ENCODE measurements around the gene TK2.
A peak's percentile ranks its signal among the peaks of the same experiment; 100 is the strongest.

The TK2 gene

GRCh38 chr16:66580605-66581209 is 30.8 kb upstream of the TK2 start:
- TF ChIP-seq, protein P1, sequence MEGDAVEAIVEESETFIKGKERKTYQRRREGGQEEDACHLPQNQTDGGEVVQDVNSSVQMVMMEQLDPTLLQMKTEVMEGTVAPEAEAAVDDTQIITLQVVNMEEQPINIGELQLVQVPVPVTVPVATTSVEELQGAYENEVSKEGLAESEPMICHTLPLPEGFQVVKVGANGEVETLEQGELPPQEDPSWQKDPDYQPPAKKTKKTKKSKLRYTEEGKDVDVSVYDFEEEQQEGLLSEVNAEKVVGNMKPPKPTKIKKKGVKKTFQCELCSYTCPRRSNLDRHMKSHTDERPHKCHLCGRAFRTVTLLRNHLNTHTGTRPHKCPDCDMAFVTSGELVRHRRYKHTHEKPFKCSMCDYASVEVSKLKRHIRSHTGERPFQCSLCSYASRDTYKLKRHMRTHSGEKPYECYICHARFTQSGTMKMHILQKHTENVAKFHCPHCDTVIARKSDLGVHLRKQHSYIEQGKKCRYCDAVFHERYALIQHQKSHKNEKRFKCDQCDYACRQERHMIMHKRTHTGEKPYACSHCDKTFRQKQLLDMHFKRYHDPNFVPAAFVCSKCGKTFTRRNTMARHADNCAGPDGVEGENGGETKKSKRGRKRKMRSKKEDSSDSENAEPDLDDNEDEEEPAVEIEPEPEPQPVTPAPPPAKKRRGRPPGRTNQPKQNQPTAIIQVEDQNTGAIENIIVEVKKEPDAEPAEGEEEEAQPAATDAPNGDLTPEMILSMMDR (IDR thresholded peaks at IDR 0.05; ENCODE audit: low read depth, low read length): peak; percentile 30
- DNase-seq (ENCODE audit: low read depth in 2 of 2): peak; percentile 65 to 70
- H3K4me3 ChIP-seq (replicated peaks in 1 of 2; ENCODE audit: low read depth in 2 of 2, low read length in 2 of 2): no peak overlapping the region

DNA sequence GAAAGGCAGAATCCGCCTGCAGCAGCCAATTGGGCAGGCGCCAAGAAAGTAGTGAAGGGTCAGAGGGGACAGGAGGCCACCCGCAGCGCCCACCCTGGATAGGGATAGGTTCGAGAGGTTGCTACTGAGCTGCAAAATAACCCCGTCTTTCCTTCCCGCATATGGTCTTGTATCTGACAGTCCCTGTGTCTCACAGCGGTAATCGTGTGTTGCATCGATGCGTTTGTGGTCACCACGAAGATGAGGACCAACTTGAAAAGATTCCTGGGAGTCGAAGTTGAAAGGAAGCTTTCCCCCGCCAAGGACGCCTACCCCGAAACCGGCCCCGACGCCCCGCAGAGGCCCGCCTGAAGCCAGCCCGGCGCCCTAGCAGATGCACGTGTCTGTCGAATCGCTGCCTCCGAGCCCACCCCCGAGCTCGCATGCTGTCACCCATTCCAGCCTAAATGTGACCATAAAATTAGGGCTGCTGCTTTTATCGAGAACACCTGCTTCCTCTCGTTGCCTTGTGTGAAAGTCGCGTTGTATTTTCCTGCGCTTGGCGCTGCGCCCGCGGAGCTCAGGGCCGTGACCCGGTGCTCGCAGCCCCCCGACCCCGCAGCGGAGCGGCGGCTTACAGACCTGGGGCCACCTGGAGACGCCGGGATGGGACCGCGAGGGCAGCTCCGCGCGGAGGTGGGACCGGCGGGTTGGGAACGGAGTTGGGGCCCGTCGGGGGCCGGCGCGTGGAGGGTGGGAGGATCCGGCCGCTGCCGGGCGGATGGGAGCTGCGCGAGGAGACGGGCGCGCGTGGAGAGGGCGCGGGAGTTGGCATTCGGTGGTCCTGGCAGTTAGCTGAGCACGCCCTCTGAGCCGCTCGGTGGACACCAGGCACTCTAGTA is 29.0 kb upstream of the TK2 start, which contains the start of gene CMTM2:
CMTM2 (plus strand) TSS at position 813 of the 881 bp plus-strand sequence. CDS start 145 bp downstream, outside the sequence.
- DNase-seq (ENCODE audit: low read depth in 2 of 2): peak in 1 of 2 donors; percentile 8
- peak within 1 kb of the TSS in 1 of 2 donors; percentile 14 for H3K4me3 ChIP-seq (replicated peaks in 1 of 2; ENCODE audit: low read depth in 2 of 2, low read length in 2 of 2)

DNA sequence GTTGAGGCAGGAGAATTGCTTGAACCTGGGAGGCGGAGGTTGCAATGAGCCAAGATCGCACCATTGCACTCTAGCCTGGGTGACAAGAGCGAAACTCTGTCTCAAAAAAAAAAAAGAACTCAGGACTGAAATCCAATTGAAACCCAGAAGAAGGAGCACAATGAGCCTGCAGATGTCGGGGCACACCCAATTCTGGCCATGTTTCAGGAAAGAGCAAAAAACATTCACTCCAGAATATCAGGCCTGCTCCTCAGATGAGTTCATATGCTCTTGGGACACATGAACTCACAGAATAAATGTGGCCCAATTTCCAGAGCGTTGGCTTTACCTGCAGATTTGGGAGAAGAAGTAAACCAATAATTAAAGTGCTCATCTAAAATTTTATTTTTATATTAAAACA is 26.4 kb upstream of the TK2 start:
- no peak for DNase-seq (ENCODE audit: low read depth in 2 of 2)
- H3K4me3 ChIP-seq (replicated peaks in 1 of 2; ENCODE audit: low read depth in 2 of 2, low read length in 2 of 2): no peak overlapping the region
- TF ChIP-seq, protein P1 (IDR thresholded peaks at IDR 0.05; ENCODE audit: low read depth, low read length): no peak

More for the DNA sequence above, 29.0 kb upstream of the TK2 start, which contains the start of gene CMTM2:
- TF ChIP-seq, protein P1 (IDR thresholded peaks at IDR 0.05; ENCODE audit: low read depth, low read length): no peak

DNA sequence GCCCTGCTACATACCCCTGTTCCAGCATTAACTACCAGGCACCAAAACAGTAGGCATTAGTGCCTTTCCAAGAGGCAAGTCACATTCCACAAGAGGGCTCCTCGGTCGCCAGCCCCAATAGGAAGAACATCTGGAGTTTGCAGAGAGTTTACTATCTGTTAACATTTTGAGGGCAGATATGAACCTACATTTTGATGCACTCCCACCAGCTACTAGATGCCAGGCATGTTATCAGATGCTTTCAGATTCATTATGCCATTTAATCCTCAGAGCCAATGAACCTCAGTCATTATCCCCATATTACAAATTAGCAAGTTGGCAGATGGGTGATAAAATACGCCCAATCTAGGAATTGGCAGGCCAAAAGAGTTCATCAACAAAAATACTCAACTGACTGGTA is 25.1 kb upstream of the TK2 start:
- no peak overlapping the region for H3K4me3 ChIP-seq (replicated peaks in 1 of 2; ENCODE audit: low read depth in 2 of 2, low read length in 2 of 2)
- no peak for DNase-seq (ENCODE audit: low read depth in 2 of 2)
- TF ChIP-seq, protein P1 (IDR thresholded peaks at IDR 0.05; ENCODE audit: low read depth, low read length): no peak

GRCh38 chr16:66574531-66574930 is 24.6 kb upstream of the TK2 start:
- no peak overlapping the region for H3K4me3 ChIP-seq (replicated peaks in 1 of 2; ENCODE audit: low read depth in 2 of 2, low read length in 2 of 2)
- DNase-seq (ENCODE audit: low read depth in 2 of 2): no peak
- TF ChIP-seq, protein P1 (IDR thresholded peaks at IDR 0.05; ENCODE audit: low read depth, low read length): no peak

DNA sequence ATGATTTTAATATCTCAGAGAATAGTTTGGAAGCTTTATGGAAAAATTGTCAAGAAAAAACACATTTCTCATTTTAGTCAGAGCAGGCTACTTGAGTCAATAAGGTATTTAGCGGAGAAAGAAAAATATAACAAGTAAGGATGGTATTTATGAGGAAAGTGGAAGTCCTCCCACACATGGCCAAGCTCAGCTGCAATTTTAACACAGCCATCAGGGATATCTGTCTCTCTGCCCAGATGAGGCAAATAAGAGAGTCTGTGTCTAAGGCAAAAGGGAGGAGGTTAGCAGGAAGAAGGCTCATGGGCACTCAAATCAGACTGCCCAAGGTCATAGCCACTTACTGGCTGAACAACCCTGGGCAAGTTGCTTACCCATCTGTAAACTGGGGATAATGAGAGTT is 24.2 kb upstream of the TK2 start:
- TF ChIP-seq, protein P1 (IDR thresholded peaks at IDR 0.05; ENCODE audit: low read depth, low read length): no peak
- DNase-seq (ENCODE audit: low read depth in 2 of 2): peak in 1 of 2 donors; percentile 20
- no peak overlapping the region for H3K4me3 ChIP-seq (replicated peaks in 1 of 2; ENCODE audit: low read depth in 2 of 2, low read length in 2 of 2)

All from cardiac fibroblast (primary cell).